ENCODE data around the gene SIK2.
"Not testable (repeated sequence)": the region's sequence is repeated elsewhere in the genome, so short reads cannot be mapped to it uniquely, and the experiment has no call there.

Gene SIK2

GRCh38 chr11:111629499-111629898 is 27.2 kb downstream of the SIK2 start:
- no peak for DNase-seq

- DNase-seq: no peak
Measured at GRCh38 chr11:111631024-111631665, 28.9 kb downstream of the SIK2 start.

GRCh38 chr11:111631666-111632039 is 29.4 kb downstream of the SIK2 start:
- peak; percentile 41 for DNase-seq

DNA sequence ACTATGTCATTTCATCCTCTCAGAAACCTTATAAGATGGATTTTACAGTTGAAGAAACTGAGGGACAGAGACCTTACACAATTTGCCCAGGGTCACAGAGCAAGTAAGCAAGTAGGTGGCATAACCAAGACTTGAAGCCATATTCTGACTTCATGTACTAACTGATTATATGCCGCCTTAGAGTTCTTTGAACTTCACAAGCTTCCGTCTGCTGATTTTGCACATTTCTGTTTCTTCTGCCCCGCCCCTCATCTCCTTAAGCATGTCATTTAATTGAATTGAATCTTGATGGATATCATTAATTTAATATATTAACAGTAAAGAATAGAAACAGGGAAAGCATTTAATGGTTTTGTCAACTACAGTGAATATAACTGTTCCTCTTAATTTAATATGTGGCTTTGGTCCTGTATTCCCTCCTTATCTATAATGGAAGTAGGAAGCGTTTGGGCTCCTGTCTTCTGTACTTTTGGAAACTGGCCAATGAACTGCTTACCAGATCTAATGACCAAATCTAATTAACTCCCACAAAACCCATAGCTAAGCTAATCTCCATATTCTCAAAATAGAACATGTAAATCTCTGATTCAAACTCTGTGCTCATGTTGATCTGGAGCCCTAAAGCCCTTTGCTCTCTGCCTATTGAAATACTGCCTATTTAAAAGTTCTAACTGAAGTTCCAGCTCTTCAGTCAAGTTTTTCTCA is 30.4 kb downstream of the SIK2 start:
- no peak for DNase-seq

DNA sequence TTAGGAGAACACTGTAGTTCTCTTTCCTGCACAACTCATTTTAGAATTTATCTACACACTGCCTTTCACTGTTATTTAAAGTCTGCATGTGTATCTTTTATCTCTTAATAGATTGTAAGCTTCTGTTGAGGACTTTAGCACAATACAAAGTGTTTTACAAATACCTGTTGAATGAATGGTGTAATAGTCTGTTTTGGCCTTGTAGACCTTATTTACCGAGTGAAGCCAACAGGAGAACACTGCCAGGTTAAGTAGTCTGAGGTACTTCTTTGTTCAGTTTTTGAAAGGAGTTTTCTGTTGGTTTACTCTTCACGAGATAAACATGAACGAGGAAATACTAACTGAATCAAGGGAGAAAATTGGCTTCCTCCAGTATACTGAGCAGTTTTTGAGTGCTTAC is 31.0 kb downstream of the SIK2 start:
- DNase-seq: no peak

DNA sequence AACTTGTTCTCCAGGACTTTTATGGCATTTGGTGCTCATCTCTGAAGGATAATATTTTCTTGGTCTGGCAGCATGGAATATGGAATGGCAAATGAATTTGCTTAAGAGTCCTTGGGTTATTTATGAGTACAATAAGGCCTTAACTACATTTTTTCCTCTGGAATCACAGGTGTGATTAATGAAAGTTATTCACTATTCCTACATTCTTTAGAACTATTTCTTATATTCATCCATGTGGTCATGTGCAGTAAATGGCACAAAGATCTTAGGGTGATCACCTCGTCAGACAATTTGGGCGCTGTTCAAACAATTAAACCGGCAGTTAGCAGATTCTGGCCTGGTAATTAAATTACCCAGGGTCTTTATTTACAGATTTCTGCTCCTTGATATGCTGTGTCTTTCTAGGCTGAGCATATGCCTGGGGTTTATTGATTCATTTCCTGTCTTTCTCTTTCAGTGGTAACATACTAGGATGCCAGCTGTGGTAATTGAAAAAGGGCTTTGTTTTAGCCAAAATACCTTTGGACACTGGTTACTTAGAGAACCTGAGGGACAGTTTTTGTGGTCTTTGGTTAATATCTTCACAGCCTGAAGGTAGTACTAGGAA is 31.6 kb downstream of the SIK2 start:
- DNase-seq: no peak

DNA sequence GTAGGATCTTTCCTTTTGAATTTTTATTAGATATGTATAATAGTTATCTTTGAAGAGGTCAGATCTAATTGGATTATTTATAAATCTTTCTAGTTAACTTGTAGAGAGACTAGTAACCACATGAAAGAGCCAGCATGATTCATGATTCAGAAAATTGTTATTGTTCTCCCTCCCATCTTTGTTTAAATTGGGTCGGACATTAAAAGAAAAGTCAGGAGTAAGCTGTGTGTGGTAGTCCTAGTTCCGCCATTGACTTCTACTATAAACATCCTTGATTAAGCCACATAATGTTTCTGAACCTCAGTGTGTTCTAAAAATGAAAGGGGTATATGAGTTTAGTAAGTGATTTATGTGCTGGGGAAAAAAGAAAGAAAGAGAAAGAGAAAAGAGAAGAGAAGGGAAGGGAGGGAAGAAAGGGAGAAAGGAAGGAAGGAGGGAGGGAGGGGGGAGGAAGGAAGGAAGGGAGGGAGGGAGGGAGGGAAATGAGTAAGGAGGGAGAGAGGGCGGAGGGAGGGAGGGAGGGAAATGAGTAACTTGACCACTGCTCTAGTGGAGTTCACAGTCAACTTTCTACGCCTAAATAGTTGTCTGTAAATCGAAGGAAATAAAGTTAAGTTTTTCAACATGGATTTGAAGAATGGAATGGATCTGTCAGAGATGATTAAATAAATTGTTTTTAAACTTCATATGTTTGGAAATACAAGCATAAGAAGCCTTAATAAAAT is 32.9 kb downstream of the SIK2 start:
- peak; percentile 17 for DNase-seq

DNA sequence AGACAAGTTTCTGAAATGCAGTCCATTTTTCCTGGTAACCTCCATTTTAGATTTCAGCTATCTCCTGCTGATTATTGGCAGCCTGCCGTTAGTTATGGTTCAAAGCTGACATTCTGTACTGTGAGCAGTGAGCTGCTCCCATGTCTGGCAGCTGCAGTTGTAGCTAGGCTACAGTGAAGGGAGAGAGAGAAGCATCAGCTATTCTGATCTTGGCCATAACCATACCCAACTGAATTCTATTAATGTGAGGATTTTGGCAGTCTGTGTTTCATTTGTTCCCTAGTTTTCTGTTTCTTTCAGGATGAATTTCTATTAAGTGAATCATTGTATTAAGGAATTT is 33.4 kb downstream of the SIK2 start:
- DNase-seq: peak; percentile 80

DNA sequence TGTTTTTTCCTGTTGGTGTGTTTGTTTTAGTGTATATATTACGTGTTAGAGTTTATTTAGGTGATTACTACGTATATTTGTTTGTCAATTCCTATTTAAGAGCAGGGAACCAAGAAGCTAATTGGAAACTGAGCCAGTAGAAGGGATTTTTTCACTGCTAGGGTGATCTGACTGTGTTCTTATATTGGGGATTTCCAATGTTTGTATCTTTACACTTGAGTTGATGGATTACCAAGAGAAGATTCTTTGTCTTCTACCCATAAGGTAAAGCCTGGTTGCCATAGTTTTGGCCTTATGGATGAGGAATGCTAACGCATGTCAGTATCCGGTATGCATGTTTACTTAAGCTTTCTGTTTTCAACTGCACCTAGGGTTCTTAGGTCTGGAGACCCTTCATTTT is 35.6 kb downstream of the SIK2 start:
- DNase-seq: no peak

DNA sequence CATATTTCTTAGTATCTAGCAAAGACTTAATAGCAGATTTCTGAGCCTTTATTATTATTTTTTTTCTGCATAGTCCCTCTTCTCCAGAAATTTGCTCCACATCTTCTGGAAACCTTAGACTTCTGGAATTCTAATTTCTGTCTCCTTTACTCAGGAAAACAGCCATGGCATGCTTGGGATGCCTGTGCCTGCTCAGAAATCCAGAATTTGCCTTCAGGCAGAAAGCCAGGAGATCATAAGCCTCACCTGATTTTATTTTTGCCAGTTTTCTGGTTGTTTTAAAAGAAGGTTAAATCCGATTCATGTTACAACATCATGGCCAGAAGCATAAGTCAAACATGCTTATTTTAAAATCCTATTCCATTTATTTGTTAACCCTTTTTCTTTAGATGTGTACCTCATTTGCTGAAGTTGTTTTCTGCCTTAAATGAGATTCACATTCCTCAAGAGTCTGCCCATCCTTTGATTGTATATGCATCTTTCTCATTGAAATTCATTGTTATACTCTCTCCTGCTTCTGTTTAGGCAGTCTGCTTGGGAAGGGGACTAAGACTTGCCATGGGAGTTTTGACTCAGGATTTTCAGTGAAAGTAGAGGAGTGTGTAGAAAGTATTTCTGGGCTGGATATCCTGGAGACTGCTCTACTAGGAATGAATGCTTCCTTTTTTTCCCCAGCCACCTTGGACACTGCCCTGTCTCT is 37.1 kb downstream of the SIK2 start:
- no peak for DNase-seq

DNA sequence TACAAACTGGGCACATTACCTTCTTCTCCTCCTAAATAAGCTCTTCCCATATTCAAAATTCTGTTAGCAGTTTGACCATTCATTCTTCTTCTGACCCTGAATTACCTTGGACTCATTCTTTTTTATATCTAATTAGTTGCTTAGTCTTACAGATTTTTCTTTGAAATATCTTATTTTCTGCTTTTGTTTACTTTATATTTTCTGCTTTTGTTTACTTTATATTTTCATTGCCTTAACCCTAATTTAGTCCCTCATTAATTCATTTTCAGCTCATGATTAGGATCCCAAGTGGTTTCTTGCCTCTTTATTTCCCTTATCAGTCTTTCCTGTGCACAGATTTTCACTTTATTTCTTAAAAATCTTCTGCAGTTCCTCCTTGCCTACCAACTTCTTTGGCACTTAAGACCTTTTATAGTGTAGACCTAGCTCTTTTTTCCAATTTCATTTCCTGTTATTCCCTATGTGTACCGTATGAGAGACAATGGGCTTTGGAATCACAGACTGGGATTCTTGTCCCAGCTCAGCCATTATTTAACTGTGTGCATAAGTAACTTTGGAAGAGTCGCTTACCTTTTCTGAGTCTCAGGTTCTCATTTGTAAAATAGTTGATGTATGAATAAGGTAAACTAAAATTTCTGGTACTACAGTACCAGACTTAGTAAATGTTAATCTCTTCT is 39.2 kb downstream of the SIK2 start:
- DNase-seq: no peak

GRCh38 chr11:111642542-111642941 is 40.3 kb downstream of the SIK2 start:
- no peak for DNase-seq

GRCh38 chr11:111644922-111645321 is 42.7 kb downstream of the SIK2 start:
- no peak for DNase-seq

DNA sequence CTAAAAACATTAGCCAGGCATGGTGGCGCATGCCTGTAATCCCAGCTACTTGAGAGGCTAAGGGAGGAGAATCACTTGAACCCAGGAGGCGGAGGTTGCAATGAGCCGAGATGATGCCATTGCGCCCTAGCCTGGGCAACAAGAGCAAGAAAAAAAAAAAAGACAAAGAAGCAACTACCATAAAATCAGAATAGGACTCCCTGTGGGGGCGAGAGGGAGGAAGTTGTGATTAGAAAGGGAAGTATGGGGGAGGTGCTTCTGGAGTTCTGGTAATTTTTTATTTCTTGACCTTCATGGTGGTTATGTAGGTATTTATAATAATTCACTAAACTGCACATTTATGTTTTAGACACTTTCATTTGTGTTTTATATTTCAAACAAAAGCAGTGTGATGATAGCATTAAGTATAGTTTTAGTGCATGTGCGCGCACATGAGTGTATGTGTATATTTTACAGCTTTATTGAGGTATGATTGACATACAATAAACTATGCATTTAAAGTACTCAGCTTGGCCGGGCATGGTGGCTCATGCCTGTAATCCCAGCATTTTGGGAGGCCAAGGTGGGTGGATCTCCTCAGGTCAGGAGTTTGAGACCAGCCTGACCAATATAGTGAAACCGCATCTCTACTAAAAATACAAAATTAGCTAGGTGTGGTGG is 43.5 kb downstream of the SIK2 start:
- DNase-seq: no peak

- peak; percentile 19 for DNase-seq
Measured at GRCh38 chr11:111651336-111651735, 49.1 kb downstream of the SIK2 start.

GRCh38 chr11:111652184-111652583 is 49.9 kb downstream of the SIK2 start:
- no peak for DNase-seq

- no peak for DNase-seq
Measured at GRCh38 chr11:111654601-111655000, 52.4 kb downstream of the SIK2 start.

- DNase-seq: no peak
Measured at GRCh38 chr11:111655924-111656323, 53.7 kb downstream of the SIK2 start.

DNA sequence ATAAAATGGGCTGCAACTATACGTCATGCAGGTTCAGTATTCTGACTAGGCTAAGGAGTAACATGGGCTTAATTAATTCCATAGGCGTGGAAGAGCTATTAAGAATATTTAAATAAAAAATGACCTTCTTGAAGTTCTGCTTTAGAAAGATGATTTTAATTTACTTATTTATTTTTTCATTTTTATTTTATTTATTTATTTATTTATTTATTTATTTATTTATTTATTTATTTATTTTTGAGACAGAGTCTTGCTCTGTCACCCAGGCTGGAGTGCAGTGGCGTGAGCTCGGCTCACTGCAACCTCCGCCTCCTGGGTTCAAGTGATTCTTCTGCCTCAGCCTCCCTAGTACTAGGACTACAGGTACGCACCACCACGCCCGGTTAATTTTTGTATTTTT is 55.7 kb downstream of the SIK2 start:
- DNase-seq: not testable (repeated sequence)

DNA sequence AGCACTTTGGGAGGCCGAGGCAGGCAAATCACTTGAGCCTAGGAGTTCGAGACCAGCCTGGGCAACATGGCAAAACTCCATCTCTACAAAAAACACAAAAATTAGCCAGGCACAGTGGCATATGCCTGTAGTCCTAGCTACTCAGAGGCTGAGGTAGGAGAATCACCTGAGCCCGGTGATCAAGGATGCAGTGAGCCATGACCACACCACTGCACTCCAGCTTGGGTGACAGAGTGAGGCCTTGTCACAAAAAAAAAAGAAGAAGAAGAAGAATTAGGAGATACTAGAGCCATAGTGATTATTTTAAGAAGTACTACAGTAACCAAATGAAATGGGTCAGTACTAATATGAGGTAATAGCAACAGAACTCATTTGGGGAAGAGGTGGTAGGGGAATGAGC is 56.2 kb downstream of the SIK2 start:
- not testable (repeated sequence) for DNase-seq

DNA sequence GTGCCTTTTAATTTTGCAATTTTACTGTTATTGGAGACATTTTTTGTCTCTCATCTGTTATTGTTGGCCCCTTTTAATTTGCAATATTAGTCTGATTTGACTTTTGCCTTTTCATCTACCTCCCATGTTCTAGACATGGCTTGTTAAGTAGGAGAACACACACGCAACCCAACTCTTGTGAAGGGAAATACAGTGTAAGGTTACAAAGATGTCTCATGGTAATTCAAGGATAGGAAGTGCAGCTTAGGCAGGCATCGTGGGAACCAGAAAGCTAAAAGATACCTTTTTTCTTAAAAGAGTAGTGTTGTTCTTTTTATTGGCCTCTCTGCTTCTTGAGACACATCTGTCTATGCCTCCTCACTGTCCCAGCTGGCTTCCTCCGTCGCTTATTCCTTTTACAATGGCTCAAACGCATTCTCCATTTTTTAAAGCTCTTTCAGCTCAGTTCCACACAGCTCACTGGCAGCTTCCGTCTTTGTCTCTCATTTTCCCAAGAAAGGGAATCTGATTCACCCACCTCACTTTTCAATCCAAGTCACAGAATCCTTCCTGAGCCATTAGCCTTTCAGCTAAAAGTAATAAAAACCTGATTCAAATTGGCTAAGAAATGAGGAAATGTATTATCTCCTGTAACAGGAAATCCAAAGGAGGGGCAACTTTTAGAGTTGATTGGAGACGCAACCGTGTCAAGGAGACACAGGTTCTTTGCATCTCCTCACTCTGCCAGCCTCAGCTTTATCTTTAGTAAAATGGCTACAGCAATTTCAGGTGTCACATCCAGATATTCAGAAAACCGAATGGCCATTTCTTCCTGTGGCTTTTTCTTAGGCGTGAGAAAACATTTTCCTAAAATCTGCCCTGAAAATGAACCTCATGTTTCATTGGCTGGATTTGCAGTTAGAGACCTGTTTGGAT is 57.2 kb downstream of the SIK2 start:
- no peak for DNase-seq

All from eye (tissue), 1 donor.